ENCODE measurements around the gene PLIN5.

The PLIN5 gene

GRCh38 chr19:4503132-4503824 lies 31.7 kb downstream of the PLIN5 start:
- DNase-seq, result no peak

GRCh38 chr19:4502282-4503131 lies 32.5 kb downstream of the PLIN5 start:
- no peak for DNase-seq

DNA sequence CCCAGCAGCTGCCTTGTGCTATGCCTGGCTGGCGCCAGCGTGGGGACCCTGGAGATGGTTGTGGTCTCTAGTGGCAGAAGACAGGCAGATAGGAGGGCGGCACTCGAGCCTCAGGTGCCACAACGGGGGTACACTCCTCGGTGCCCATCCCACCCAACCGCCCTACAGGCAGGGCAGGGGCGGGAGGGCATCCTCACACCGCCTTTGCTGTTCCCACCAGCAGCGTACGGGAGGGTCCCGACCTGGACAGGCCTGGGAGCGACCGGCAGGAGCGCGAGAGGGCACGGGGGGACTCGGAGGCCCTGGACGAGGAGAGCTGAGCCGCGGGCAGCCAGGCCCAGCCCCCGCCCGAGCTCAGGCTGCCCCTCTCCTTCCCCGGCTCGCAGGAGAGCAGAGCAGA lies 33.3 kb downstream of the PLIN5 start:
- DNase-seq, result no peak

DNA sequence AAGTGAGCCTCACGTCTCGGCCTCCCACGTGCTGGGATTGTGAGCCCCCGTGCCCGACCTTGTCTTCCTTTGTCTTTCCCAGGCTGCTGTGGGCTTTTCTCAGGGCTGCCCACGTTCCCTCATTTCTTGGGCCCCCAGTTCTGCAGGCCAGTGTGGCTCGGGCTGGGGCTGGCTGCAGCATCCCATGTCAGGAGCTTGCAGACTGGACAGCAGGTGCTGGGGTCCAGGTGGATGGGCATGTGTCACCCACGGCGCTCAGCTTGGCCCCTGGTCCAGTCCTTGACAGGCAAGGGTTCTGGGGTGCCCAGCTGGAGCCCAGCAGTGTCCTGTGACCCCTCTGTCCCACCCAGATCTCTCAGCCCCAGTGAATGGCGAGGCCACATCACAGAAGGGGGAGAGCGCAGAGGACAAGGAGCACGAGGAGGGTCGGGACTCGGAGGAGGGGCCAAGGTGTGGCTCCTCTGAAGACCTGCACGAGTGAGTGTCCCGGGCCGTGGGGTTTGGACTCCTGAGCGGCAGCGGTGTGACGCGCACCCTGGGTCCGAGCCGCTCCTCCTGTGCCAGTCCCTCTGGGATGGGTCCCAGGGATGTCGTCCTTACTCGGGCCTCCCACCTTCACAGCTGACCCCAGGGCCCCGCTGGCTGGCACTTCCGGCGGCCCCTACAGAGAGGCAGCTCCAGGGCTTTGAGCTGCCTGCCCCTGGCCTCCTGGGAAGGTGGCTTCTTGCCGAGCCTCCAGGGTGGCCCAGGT lies 34.0 kb downstream of the PLIN5 start:
- DNase-seq, result no peak

- no peak for DNase-seq
These were observed 35.2 kb downstream of the PLIN5 start for GRCh38 chr19:4499855-4500254.

DNA sequence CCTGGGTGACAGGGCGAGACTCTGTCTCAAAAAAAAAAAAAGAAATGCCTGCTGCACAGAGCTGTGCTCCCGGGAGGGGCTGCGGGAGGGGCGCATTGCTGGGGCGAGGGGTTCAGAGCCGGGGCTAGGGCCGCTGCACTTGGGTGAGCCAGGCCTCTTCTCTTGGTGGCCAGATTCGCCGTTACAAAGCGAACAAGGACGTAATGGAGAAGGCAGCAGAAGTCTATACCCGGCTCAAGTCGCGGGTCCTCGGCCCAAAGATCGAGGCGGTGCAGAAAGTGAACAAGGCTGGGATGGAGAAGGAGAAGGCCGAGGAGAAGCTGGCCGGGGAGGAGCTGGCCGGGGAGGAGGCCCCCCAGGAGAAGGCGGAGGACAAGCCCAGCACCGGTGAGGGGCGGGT lies 35.7 kb downstream of the PLIN5 start:
- no peak for DNase-seq

GRCh38 chr19:4498694-4499093 lies 36.3 kb downstream of the PLIN5 start:
- DNase-seq, result no peak

DNA sequence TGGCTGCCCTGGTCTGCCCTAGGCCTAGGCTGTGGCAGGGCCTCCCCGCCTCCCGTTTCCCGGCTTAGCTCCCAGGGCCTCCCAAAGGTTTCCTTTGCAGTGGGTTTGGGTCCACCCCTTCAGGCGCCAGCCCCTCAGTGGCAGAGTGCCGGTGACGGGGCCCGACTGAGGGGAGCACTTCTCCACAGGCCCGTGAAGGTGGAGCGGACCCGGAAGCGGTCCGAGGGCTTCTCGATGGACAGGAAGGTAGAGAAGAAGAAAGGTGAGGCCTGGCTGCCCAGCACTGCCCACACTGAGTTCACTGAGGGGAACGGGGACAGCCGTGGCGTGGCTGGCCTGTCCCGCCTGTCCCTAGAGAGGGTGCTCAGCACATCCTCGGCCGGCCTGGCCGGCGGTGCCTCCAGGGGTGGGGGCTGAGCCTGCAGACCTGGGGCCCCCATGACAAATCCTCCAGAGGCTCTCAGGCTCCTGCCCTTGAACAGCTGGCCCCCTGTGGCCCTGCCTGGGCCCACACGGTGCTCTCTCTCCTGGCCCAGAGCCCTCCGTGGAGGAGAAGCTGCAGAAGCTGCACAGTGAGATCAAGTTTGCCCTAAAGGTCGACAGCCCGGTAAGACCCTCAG lies 37.1 kb downstream of the PLIN5 start:
- DNase-seq, result no peak

- no peak for DNase-seq
These were observed 38.7 kb downstream of the PLIN5 start for GRCh38 chr19:4496304-4496703.

- no peak for DNase-seq
These were observed 39.6 kb downstream of the PLIN5 start for GRCh38 chr19:4495471-4495870.

DNA sequence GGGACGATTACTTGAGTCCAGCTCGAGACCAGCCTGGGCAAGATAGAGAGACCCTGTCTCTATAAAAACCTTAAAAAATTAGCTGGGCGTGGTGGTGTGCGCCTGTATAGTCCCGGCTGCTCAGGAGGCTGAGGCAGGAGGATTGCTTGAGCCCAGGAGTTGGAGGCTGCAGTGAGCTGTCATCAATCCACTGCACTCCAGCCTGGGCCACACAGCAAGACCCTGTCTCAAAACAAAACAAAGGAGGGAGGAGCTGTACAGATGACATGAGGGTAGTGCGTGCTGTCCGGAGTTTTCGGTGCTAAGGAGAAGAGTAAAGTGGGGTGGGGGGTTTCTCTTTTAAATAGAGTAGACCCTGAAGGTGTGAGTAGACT lies 40.3 kb downstream of the PLIN5 start:
- DNase-seq, result no peak

DNA sequence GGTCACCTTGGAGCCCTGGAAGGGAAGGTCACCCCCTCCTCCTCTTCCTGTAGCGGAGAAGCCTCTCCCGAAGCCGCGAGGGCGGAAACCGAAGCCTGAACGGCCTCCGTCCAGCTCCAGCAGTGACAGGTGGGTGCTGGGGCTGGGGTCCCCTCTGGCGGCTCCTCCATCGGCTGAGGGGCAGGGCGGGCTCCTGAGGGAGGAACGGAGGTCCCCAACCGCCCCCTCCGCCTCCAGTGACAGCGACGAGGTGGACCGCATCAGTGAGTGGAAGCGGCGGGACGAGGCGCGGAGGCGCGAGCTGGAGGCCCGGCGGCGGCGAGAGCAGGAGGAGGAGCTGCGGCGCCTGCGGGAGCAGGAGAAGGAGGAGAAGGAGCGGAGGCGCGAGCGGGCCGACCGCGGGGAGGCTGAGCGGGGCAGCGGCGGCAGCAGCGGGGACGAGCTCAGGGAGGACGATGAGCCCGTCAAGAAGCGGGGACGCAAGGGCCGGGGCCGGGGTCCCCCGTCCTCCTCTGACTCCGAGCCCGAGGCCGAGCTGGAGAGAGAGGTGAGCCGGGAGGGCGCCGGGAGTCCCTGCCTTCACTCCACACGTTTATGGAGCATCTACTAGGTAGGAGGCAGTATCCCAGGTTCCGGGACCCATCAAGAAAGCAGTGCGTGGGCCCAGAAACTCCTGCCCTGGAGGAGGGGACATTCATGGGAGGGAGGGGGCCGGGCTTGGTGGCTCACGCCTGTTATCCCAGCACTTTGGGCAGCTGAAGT lies 40.9 kb downstream of the PLIN5 start:
- no peak for DNase-seq

DNA sequence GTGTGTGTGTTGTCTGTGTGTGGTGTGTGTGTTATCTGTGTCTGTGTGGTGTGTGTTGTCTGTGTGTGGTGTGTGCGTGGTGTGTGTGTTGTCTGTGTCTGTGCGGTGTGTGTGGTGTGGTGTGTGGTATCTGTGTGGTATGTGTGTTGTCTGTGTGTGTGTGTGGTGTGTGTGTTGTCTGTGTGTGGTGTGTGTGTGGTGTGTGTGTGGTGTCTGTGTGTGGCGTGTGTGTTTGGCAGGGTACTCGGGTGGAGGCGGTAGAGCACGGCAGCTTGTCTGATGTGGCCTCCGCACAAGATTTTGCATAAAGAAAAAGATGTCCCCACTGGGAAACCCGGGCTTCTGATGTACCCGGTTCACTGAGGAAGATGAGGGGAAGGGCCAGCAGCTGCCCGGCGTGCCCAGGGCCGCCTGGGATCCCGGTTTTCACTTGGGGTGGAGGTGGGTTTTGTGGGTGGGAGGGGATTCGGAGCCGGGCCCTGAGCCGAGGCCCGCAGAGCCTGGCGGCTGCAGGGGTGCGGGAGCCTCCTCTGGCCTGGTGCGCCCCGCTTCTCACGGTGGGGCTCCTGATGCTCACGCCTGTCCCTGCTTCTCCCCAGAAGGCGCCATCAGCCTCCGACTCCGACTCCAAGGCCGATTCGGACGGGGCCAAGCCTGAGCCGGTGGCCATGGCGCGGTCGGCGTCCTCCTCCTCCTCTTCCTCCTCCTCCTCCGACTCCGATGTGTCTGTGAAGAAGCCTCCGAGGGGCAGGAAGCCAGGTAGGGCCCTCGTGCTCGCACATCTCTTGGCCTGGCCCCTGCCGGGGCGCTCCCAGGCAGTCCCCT lies 41.7 kb downstream of the PLIN5 start:
- no peak for DNase-seq

GRCh38 chr19:4492337-4493103 lies 42.5 kb downstream of the PLIN5 start:
- DNase-seq, result no peak

- no peak for DNase-seq
These were observed 43.6 kb downstream of the PLIN5 start for GRCh38 chr19:4491446-4491845.

DNA sequence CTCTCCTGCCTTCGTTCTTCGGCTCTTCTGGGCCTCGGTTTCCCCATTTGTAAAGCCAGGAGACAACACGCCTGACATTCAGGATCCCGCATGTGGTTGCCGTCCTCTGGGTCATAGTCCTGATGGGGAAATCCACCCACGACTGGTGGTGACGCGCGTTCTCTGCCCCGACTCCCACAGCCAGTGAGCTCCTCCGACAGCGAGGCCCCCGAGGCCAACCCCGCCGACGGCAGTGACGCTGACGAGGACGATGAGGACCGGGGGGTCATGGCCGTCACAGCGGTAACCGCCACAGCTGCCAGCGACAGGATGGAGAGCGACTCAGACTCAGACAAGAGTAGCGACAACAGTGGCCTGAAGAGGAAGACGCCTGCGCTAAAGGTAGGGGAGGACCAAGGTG lies 46.5 kb downstream of the PLIN5 start:
- no peak for DNase-seq

DNA sequence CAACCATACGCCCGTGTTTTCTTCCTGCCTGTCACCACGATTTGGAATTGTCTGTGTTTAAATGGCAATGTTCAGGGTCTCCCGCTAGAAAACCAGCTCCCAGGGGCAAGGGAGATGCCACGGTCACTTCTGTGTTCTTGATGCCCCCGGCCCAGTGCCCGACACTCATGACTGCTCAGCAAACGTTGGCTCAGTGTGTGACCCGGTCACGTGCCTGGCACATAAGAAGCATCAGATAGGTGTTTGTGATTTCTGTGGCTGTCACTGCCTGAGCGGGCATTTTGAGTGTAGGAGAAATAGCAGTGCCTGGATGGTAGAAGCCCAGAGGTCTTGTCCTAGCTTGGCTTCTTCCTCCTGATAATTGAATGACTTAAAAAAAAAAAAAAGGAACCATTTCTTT lies 47.5 kb downstream of the PLIN5 start:
- no peak for DNase-seq

GRCh38 chr19:4483385-4483784 lies 51.6 kb downstream of the PLIN5 start:
- no peak for DNase-seq

- peak; percentile 22 for DNase-seq
These were observed 52.2 kb downstream of the PLIN5 start for GRCh38 chr19:4482721-4483364.

Data from hematopoietic multipotent progenitor cell treated with erythropoietin and hydrocortisone succinate and interleukin-3 and kit ligand, for 6 days (in vitro differentiated cells).